GM18870 (cell line): ENCODE data around the gene PHYHIPL.

ENCODE experiments used
- ATAC-seq: cut with Tn5 transposase; IDR thresholded peaks from one replicate; pipeline ENCODE4 v1.9.1; 2021; ENCODE audit warnings: moderate library complexity; ENCODE audit not compliant: unreplicated experiment

Gene PHYHIPL

GRCh38 chr10:59176241-59177030 is at the start of gene PHYHIPL:
Gene PHYHIPL (plus strand): TSS chr10:59176643. CDS start chr10:59176854, 211 bp downstream.
- no peak for ATAC-seq

GRCh38 chr10:59126991-59127390 is 49.5 kb upstream of the PHYHIPL start:
- no peak for ATAC-seq

- ATAC-seq: no peak
Observed at GRCh38 chr10:59127991-59128390, 48.5 kb upstream of the PHYHIPL start.

DNA sequence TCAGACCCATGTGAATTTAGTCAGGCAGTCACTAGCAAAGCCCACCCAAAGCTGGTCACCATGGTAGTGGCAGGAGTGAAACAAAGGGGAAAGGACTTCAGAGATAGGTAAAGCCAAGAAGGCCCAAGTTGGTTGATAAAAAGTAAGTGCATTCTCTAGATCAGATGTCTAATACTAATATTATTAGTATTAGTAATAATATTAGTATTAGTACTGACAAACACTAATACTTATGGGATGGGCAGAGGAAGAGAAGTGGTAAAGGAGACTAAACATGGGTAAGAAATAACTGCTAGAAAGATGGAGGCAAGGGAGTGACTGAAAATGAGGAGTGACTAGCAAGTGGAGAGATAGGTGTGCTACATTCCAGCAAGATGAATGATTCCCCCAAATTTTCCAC is 46.6 kb upstream of the PHYHIPL start:
- no peak for ATAC-seq

DNA sequence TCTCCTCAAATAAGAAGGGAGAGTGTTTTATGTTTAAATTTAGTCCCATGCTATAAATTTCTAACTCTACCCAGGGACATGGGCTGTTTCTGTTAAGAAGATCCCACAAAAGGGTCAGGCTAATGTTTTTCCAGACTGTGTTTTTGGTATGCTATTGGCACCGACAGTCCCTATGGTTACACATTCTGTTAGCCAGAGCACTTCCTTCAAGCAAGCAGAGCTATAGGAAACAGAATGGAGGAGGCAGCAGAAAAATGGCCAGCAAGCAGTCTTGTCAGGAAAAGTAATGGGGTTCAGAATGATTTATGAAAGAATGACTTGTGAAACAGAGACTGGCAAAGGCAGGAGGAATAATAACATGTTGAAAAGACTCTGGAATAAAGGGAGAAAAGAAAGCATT is 44.8 kb upstream of the PHYHIPL start:
- no peak for ATAC-seq

- ATAC-seq: no peak
Observed at GRCh38 chr10:59133841-59134593, 42.4 kb upstream of the PHYHIPL start.

DNA sequence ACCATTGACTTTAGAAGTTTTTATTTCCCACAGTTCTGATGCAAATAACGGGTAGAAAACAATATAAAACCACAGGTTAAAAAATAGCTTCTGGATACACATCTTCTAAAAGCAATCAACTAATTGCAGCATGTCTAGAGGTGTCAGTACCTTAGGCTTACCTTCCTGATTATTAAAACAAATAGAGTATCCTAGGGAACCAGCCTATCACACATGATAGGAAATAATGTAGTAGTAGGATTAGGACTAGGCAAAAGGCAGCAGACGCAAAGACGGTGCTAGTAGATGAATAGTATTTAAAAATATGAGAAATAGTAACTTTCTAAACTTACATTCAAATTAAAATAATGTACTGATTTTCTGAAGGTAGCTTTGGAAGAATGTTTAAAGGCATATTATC is 41.7 kb upstream of the PHYHIPL start:
- ATAC-seq: no peak

- ATAC-seq: no peak
Observed at GRCh38 chr10:59135275-59135674, 41.2 kb upstream of the PHYHIPL start.

- no peak for ATAC-seq
Observed at GRCh38 chr10:59138052-59138451, 38.4 kb upstream of the PHYHIPL start.

- ATAC-seq: no peak
Observed at GRCh38 chr10:59143544-59143943, 32.9 kb upstream of the PHYHIPL start.

- no peak for ATAC-seq
Observed at GRCh38 chr10:59148701-59149100, 27.7 kb upstream of the PHYHIPL start.

DNA sequence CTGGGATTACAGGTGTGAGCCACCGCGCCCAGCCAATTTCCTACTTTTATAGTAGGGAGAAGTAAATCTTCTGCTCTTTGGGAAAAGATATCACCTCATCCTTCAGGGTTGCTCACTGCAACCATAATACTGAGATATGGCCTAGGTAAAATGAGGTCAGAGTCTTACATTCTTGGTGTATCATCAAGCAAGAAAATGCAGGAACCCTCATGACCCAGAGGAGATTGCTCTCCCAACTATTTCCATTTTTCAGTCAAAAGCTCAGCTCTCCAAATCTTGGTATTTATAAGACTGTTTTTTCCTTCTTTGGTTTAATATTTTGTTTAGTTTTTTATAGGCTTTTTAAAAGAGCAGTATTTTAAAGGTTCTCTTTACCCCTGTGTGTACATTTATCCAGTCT is 20.9 kb upstream of the PHYHIPL start:
- ATAC-seq: no peak

DNA sequence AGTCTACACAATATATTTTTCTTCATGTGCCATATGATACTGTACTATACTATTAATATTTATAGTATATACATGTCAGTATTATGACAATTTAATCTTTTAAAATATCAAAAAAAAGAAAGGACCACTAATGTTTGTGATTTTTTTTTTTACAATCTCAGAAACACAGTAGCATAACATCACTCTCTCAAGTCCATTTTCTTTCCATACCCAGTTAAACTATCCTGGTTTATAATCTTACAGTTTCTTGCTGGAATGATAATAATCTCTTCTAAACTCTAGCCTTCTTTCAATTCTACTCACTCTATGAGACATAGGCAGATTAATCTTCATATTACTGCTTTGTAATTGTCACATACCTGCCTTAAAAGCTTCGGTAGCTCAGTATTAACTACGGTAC is 8.9 kb upstream of the PHYHIPL start:
- ATAC-seq: no peak

DNA sequence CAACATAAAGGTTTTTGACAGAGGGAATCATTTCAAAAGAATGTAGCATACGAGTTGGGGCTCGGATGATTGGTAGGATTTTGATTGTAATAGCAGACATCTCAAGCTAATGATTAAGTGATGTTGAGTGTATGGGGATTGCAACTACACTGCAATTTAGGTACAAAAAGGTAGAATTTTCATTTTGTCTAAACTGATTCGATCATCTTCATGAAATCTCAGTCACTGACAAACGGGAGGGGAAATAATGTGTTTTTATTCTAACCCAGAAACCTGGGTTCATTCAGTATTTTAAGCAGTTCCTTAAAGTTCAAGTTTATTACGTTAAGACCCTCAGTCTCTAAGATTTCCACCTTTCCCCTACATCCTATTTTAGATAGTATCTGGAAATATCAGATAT is 3.9 kb upstream of the PHYHIPL start:
- ATAC-seq: no peak

DNA sequence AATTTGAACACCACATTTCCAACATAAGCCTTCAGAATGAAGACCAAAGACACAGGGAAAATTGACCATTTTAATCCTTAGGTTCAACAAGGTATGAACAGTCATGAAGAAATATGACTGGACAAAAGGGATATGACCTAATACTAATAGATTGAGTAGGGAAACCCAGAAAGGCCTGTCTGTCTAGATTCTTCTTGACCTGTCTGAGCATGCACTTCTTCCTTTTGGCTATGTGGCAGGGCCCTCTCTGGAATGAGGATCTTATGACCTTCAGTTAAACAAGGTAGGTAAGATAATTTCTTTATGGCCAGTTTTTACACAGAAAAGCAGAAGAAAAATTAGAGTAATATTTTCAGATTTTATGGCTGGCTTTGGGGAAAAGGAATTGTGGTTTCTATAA is 3.0 kb upstream of the PHYHIPL start:
- no peak for ATAC-seq

GRCh38 chr10:59175538-59176240 is 754 bp upstream of the PHYHIPL start:
- ATAC-seq: no peak

DNA sequence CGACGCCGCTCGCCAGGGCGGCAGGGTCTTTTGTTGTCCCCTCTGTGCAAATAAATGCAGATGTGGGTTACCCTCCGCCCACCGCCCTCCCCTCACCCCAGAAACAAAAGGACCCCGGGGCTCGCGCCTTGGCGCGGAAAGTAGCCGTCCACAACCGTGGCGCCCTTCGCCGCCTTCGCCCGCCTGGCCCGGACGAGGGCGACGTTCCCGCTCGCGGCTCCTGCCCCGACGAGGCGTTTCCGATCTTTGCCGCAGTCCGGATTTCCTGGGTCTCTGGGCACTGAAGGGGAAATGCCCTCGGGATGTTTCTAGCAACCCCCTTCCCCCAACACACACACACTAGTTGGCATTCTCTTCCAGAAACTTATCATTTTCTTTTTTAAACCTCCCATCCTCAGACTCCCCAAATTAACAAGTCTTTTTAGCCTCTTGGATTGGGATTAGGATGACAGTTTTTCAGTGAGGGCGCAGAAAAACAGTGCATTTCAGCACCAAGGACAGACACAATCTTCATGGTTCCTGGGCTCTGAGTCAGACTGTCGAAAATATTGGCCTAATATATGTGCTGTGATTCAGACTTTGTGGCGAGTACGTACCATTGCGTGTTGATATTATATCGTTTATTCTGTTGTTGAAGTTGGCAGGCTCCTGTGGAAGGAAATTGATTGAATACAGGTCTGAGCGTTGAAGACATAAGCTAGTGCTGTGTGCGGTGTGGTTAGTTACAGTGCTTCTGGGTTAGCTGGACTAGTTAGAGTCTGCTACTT is 771 bp downstream of the PHYHIPL start:
- ATAC-seq: no peak

DNA sequence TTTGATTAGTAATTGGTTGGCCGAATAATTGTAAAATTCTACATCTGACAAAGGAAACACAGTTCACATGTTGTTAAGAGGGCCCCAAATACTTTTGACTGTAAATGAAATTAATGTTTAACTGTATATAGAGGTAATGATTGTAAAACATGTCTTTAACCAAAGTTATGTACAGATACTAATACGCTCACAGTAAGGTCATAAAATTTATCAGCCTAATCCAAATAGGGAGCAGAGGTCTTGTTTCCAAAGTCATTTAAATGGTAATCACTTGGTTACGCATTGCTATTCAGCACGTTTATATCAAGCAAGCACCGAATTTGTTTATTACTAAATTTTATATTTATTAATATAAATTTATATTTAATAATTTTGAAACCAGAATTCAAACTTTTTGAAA is 1.4 kb downstream of the PHYHIPL start:
- ATAC-seq: no peak

- ATAC-seq: no peak
Observed at GRCh38 chr10:59179068-59179467, 2.6 kb downstream of the PHYHIPL start.

GRCh38 chr10:59180689-59181270 is 4.3 kb downstream of the PHYHIPL start:
- no peak for ATAC-seq

- ATAC-seq: peak; percentile 79
Observed at GRCh38 chr10:59181668-59182067, 5.2 kb downstream of the PHYHIPL start.
